KMS-11 (cell line): Measurements from ENCODE around the gene IL17RC.

Experiments
- H2AFZ ChIP-seq: fragments of 200-600 bp; sonication (generic); 2 replicates; pipeline ENCODE4 v1.6.1; 2016; ENCODE audit warnings: antibody characterized with exemption, mixed run types, low read depth
- H3K27ac ChIP-seq: fragments of 200-600 bp; sonication (generic); 2 replicates; pipeline ENCODE4 v1.6.1; 2016; ENCODE audit warnings: mild to moderate bottlenecking, mixed run types
- H3K27me3 ChIP-seq: fragments of 200-600 bp; sonication (generic); 2 replicates; pipeline ENCODE4 v1.6.1; 2017; ENCODE audit warnings: mild to moderate bottlenecking, low read depth, mixed run types, moderate library complexity; ENCODE audit not compliant: insufficient read depth
- H3K36me3 ChIP-seq: fragments of 200-600 bp; sonication (generic); 2 replicates; pipeline ENCODE4 v1.6.1; 2017; ENCODE audit warnings: mild to moderate bottlenecking, mixed run types; ENCODE audit not compliant: insufficient read depth
- H3K4me1 ChIP-seq: fragments of 200-600 bp; sonication (generic); 2 replicates; pipeline ENCODE4 v1.6.1; 2016; ENCODE audit warnings: mild to moderate bottlenecking, low read depth, mixed run types; ENCODE audit not compliant: poor library complexity, severe bottlenecking
- H3K4me2 ChIP-seq: fragments of 200-600 bp; sonication (generic); 2 replicates; pipeline ENCODE4 v1.7.0; 2016; ENCODE audit warnings: mild to moderate bottlenecking, mixed run types
- H3K4me3 ChIP-seq: fragments of 200-600 bp; sonication (generic); IDR thresholded peaks from 2 replicates; pipeline ENCODE4 v1.6.1; 2017; ENCODE audit warnings: low read depth, low read length, mixed read lengths; ENCODE audit not compliant: insufficient read depth
- H3K79me2 ChIP-seq: fragments of 200-600 bp; sonication (generic); 2 replicates; pipeline ENCODE4 v1.6.1; 2016; ENCODE audit warnings: low read depth, mixed run types; ENCODE audit not compliant: insufficient read depth
- H3K9ac ChIP-seq: fragments of 200-600 bp; sonication (generic); 2 replicates; pipeline ENCODE4 v1.6.1; 2016; ENCODE audit warnings: mild to moderate bottlenecking, mixed run types
- H4K20me1 ChIP-seq: fragments of 200-600 bp; sonication (generic); 2 replicates; pipeline ENCODE4 v1.6.1; 2016; ENCODE audit warnings: mild to moderate bottlenecking, mixed run types; ENCODE audit not compliant: insufficient read depth
- CTCF ChIP-seq: fragments of 200-600 bp; sonication (generic); conservative IDR thresholded peaks from 2 replicates; pipeline ENCODE4 v1.6.1; 2017; ENCODE audit warnings: low read depth, mild to moderate bottlenecking, antibody characterized with exemption, low read length, moderate library complexity, mixed read lengths

Gene IL17RC

GRCh38 chr3:9881441-9881840, 35.5 kb upstream of the IL17RC start:
- H3K79me2 ChIP-seq, result no peaks in the 10 kb centered on the region
- peaks cover 10% of the 10 kb centered on the region for H3K4me1 ChIP-seq
- H3K9ac ChIP-seq, result no peak overlapping the region
- no peak overlapping the region for H3K27ac ChIP-seq
- no peak for TF ChIP-seq CTCF
- no peaks in the 10 kb centered on the region for H3K36me3 ChIP-seq
- no peaks in the 10 kb centered on the region for H4K20me1 ChIP-seq
- no peak overlapping the region for H3K4me2 ChIP-seq
- H2AFZ ChIP-seq, result no peak overlapping the region
- no peaks in the 10 kb centered on the region for H3K27me3 ChIP-seq
- H3K4me3 ChIP-seq, result no peak overlapping the region

DNA sequence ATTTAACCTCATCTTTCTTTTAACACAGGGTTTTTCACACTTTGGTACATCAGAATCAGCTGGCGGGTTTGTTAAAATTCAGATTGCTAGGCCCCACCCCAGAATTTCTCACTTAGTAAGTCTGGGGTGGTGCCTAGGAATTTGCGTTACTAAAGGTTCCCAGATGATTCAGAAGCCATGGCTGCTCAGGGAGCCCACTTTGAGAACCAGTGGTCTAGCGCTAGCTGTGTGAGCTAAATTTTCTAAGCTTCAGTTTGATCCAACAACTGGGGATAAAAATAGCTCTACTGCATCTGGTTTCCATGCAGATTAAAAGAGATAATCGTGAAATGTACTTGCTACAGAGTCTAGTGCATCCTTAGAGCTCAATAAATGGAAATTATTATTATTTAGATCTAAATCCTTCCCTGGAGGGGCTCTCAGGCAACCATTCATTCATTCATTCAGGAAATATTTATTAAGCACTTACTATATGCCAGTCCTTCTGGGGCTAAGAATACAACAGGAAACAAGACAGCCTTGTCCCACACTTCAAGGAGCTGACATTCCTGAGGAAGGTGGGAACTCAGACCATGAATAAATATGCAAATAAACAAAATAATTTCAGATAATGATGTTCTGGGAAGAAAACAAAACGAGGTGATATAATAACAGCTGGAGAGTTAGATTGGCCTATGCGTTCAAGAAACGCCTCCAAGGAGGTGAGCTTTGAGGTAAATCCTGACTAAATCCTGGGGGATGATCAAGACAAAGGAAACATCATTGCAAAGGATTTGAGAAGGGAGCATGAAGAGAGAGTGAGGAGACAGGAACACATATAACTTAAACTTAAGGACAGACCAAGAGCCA, 33.0 kb upstream of the IL17RC start:
- no peaks in the 10 kb centered on the region for H3K36me3 ChIP-seq
- H3K4me1 ChIP-seq, result peaks cover 9% of the 10 kb centered on the region
- H3K27ac ChIP-seq, result no peak overlapping the region
- no peak overlapping the region for H2AFZ ChIP-seq
- no peak overlapping the region for H3K4me3 ChIP-seq
- H3K9ac ChIP-seq, result no peak overlapping the region
- no peaks in the 10 kb centered on the region for H3K27me3 ChIP-seq
- no peak for TF ChIP-seq CTCF
- H3K79me2 ChIP-seq, result no peaks in the 10 kb centered on the region
- no peaks in the 10 kb centered on the region for H4K20me1 ChIP-seq
- no peak overlapping the region for H3K4me2 ChIP-seq

GRCh38 chr3:9884555-9885165, 32.2 kb upstream of the IL17RC start:
- Histone ChIP-seq H3K4me2 (no peak overlapping the region), H3K27me3 (no peaks in the 10 kb centered on the region), H3K9ac (no peak overlapping the region), H3K4me3 (no peak overlapping the region), H2AFZ (no peak overlapping the region), H3K4me1 (peaks cover 2% of the 10 kb centered on the region), H3K79me2 (no peaks in the 10 kb centered on the region), H4K20me1 (no peaks in the 10 kb centered on the region), H3K36me3 (no peaks in the 10 kb centered on the region), H3K27ac (no peak overlapping the region)
- TF ChIP-seq CTCF, result no peak

DNA sequence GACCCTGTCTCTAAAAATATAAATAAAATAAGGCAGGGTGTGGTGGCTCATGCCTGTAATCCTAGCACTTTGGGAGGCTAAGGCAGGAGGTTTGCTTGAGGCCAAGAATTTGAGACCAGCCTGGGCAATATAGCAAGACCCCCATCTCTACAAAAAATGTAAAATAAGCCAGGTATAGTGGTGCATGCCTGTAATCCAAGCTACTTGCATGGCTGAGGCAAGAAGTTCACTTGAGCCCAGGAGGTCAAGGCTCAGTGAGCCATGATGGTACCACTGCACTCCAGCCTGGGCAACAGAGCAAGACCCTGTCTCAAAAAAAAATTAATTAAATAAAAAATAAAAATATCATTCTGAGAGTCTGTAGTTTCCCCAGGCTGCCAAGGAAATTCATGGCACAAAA, 30.6 kb upstream of the IL17RC start:
- Histone ChIP-seq H3K36me3 (no peaks in the 10 kb centered on the region), H4K20me1 (no peaks in the 10 kb centered on the region), H3K27ac (no peak overlapping the region), H2AFZ (no peak overlapping the region), H3K4me1 (peaks cover 3% of the 10 kb centered on the region), H3K79me2 (peaks cover 8% of the 10 kb centered on the region), H3K9ac (no peak overlapping the region), H3K4me3 (no peak overlapping the region), H3K4me2 (no peak overlapping the region), H3K27me3 (no peaks in the 10 kb centered on the region)
- no peak for TF ChIP-seq CTCF
